PC-3 (cell line): Measurements from ENCODE around the gene CSNK1D. TPM values are rescaled to one million over a fixed set of nuclear protein-coding genes. Genes with fewer than 3 reads are reported as not detected.

Source experiments
- ATAC-seq: fragments of 200-7000 bp; cut with Tn5 transposase; 2 replicates; pipeline ENCODE4 v1.9.1; 2020; ENCODE audit warnings: mild to moderate bottlenecking, moderate library complexity
- BruUV-seq: library from RNA; stranded (reverse); fragments of 400-500 nt; replicated peaks from 2 replicates; lab custom pipeline; 2021; lab: Mats Ljungman, UMichigan
- CTCF ChIA-PET: fragments of 300-600 bp; sonication (Branson Sonifier 250); formaldehyde crosslinking; loops from one replicate; lab custom pipeline; 2022; ENCODE audit warnings: antibody characterized with exemption; lab: Charles Lee
- POLR2A ChIA-PET: fragments of 300-600 bp; sonication (Branson Sonifier 250); formaldehyde crosslinking; loops from one replicate; lab custom pipeline; 2022; ENCODE audit warnings: antibody characterized with exemption; ENCODE audit not compliant: unreplicated experiment; lab: Charles Lee
- DNase-seq: peaks from one replicate; pipeline ENCODE4 v3.0.0-alpha.2; 2015
- H2AFZ ChIP-seq: fragments of 300-600 bp; sonication (generic); 2 replicates; pipeline ENCODE4 v1.6.0; 2016; ENCODE audit warnings: antibody characterized with exemption, low read length
- H3F3A ChIP-seq: fragments of 300-600 bp; sonication (generic); one replicate; pipeline ENCODE4 v1.6.0; 2017; ENCODE audit warnings: antibody characterized with exemption, low read length, control low read depth, mild to moderate bottlenecking; ENCODE audit not compliant: unreplicated experiment
- H3K27ac ChIP-seq: fragments of 300-600 bp; sonication (generic); 2 replicates; pipeline ENCODE4 v1.5.1; 2016; ENCODE audit warnings: mild to moderate bottlenecking, low read length
- H3K27me3 ChIP-seq: fragments of 300-600 bp; sonication (generic); 2 replicates; pipeline ENCODE4 v1.6.1; 2016; ENCODE audit warnings: low read length, mixed read lengths
- H3K36me3 ChIP-seq: fragments of 300-600 bp; sonication (generic); 2 replicates; pipeline ENCODE4 v1.6.1; 2016; ENCODE audit warnings: low read depth, mixed run types, low read length, mixed read lengths
- H3K4me1 ChIP-seq: fragments of 300-600 bp; sonication (generic); 2 replicates; pipeline ENCODE4 v1.5.1; 2016; ENCODE audit warnings: low read length; ENCODE audit not compliant: insufficient read depth
- H3K4me2 ChIP-seq: fragments of 300-600 bp; sonication (generic); 2 replicates; pipeline ENCODE4 v1.6.0; 2016; ENCODE audit warnings: low read length
- H3K4me3 ChIP-seq: fragments of 300-600 bp; sonication (generic); 2 replicates; pipeline ENCODE4 v1.5.1; 2016; ENCODE audit warnings: mild to moderate bottlenecking, low read length, mixed read lengths
- H3K79me2 ChIP-seq: fragments of 300-600 bp; sonication (generic); 2 replicates; pipeline ENCODE4 v1.6.1; 2017; ENCODE audit warnings: low read length, mixed read lengths
- H3K9ac ChIP-seq: fragments of 300-600 bp; sonication (generic); 2 replicates; pipeline ENCODE4 v1.6.0; 2016; ENCODE audit warnings: mild to moderate bottlenecking, low read length
- H3K9me2 ChIP-seq: fragments of 300-600 bp; sonication (generic); replicated peaks from 2 replicates; pipeline ENCODE4 v1.6.1; 2016; ENCODE audit warnings: mixed run types, low read length, mixed read lengths
- H3K9me3 ChIP-seq: fragments of 300-600 bp; sonication (generic); 2 replicates; pipeline ENCODE4 v1.6.1; 2016; ENCODE audit warnings: low read length, mixed read lengths
- H4K20me1 ChIP-seq: fragments of 300-600 bp; sonication (generic); 2 replicates; pipeline ENCODE4 v1.6.1; 2016; ENCODE audit warnings: low read length, mixed read lengths
- EZH2 ChIP-seq: fragments of 300-600 bp; sonication (generic); IDR thresholded peaks from one replicate; pipeline ENCODE4 v1.6.1; 2017; ENCODE audit warnings: antibody characterized with exemption, mild to moderate bottlenecking, low read length; ENCODE audit not compliant: unreplicated experiment
- EZH2phosphoT487 ChIP-seq: fragments of 300-600 bp; sonication (generic); IDR thresholded peaks from 2 replicates; pipeline ENCODE4 v1.6.1; 2018; ENCODE audit warnings: mild to moderate bottlenecking, antibody characterized with exemption, low read length, borderline replicate concordance
- intact Hi-C: fragments of 100-400 bp; cut with micrococcal nuclease; formaldehyde crosslinking; loops from 2 replicates; pipeline ENCODE4 v1.9.0; 2023
- total RNA-seq: library from RNA; depleted of rRNA; stranded (reverse); fragments of >200 nt; gene quantifications from 2 replicates; pipeline ENCODE4 v1.2.3, GENCODE V29; 2014
- TF ChIP-seq, protein P1 (sequence below): fragments of 300-600 bp; sonication (generic); conservative IDR thresholded peaks from 2 replicates; pipeline ENCODE4 v1.5.1; 2017; ENCODE audit warnings: antibody characterized with exemption, low read depth, mild to moderate bottlenecking, low read length

CSNK1D gene
- total RNA-seq, 1 experiment from 2014 or later: 58.6 TPM

DNA sequence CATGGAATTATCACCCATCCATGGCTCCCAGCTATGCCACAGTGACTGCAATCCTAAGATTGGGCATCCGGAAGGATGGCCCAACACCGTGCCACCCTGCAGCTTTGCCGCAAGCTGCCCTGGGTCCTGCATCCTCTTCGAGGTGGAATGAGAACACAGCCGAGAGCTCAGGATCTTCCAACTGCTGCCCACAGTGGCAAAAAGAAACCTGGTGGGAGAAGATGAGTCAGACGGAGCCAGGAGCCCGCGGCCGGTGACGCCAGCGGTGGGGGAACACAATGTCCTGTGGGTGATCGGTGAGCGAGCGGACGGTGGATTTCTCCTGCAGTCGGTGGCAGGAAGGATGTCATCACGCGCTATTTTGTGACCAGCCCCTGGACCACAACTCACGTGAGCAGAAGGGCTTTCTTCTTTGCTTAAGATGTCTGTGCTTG lies 23.8 kb upstream of the CSNK1D start:
- ChIA-PET POLR2A (interaction anchor here (0.5 to 0.9 kb wide), 2 partner anchors 8 to 18 kb away, joined by 3 read pairs; no protein-coding TSS in a partner anchor), CTCF (no interaction called here)
- Histone ChIP-seq H4K20me1 (no peaks in the 10 kb centered on the region), H3F3A (peaks cover 5% of the 10 kb centered on the region), H3K27ac (peak overlapping the region; percentile 99), H3K9ac (peak overlapping the region; percentile 94), H3K36me3 (no peaks in the 10 kb centered on the region), H2AFZ (no peak overlapping the region), H3K9me3 (no peaks in the 10 kb centered on the region), H3K9me2 (no peaks in the 10 kb centered on the region), H3K4me1 (peaks cover 54% of the 10 kb centered on the region), H3K4me3 (peak overlapping the region; percentile 69), H3K79me2 (peaks cover 3% of the 10 kb centered on the region; the same call in 1 of the 2 replicates), H3K27me3 (no peaks in the 10 kb centered on the region), H3K4me2 (peak overlapping the region; percentile 95)
- ATAC-seq (peak; percentile 18), DNase-seq (peak; percentile 86)
- TSS peak; percentile 64 for BruUV-seq
- TF ChIP-seq, protein P1, sequence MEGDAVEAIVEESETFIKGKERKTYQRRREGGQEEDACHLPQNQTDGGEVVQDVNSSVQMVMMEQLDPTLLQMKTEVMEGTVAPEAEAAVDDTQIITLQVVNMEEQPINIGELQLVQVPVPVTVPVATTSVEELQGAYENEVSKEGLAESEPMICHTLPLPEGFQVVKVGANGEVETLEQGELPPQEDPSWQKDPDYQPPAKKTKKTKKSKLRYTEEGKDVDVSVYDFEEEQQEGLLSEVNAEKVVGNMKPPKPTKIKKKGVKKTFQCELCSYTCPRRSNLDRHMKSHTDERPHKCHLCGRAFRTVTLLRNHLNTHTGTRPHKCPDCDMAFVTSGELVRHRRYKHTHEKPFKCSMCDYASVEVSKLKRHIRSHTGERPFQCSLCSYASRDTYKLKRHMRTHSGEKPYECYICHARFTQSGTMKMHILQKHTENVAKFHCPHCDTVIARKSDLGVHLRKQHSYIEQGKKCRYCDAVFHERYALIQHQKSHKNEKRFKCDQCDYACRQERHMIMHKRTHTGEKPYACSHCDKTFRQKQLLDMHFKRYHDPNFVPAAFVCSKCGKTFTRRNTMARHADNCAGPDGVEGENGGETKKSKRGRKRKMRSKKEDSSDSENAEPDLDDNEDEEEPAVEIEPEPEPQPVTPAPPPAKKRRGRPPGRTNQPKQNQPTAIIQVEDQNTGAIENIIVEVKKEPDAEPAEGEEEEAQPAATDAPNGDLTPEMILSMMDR: no peak
- TF ChIP-seq EZH2phosphoT487 (no peak), EZH2 (no peak)
- intact Hi-C loops: loop anchor here (2.0 to 5.0 kb wide), 2 partner anchors 35 to 50 kb away; partner anchors contain the start of gene SECTM1

DNA sequence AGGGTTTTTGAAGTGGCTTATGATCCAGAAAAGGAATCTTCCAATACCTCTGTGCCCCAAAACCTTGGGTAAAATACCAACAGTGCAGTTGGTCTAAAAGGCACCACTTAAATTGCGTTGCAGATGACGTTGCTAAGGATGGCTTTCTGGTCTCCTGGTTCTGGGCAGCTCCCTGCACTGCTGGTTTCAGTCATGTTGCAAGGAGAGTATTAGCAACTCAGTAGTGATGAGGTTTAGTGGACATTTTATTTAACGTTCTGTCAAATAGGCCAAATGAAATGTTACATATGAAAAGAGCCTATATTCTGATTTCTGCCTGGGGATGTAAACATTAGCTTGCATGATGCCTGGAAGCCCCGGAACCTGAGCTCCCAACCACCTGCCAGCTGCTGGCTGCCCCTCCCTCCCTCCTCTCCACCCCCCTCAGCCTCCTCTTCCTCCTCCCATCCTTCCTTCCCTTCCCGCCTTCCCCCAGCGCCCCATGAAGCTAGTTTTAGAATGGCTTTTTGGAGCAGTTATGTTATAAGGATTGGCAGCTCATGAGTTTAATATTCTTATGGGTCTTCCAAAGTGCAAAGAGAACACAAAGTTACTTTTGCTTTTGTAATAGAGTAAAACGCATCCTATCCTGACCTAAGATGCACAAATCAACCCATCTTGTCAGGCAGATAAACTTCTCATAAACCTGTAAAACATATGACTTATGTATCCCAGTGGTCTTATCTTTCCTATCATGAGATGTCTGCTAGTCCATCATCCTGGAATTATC lies 23.2 kb upstream of the CSNK1D start:
- Histone ChIP-seq H3K9me3 (no peaks in the 10 kb centered on the region), H3K36me3 (no peaks in the 10 kb centered on the region), H3F3A (peaks cover 5% of the 10 kb centered on the region), H3K9me2 (no peaks in the 10 kb centered on the region), H3K27ac (peak overlapping the region; percentile 99), H4K20me1 (no peaks in the 10 kb centered on the region), H3K4me1 (peaks cover 54% of the 10 kb centered on the region), H3K4me2 (peak overlapping the region; percentile 95), H3K9ac (peak overlapping the region; percentile 94), H3K4me3 (peak overlapping the region; percentile 69), H3K79me2 (peaks cover 8% of the 10 kb centered on the region), H2AFZ (no peak overlapping the region), H3K27me3 (no peaks in the 10 kb centered on the region)
- CTCF ChIA-PET: interaction anchor here (0.6 kb wide), 1 partner anchor 274 kb away, joined by 4 read pairs; the partner anchor contains the start of gene CENPX
- ATAC-seq: no peak
- BruUV-seq: no TSS peak
- DNase-seq: peak; percentile 26
- POLR2A ChIA-PET: interaction anchor here (0.5 to 0.9 kb wide), 3 partner anchors 8 to 265 kb away, joined by 3 to 5 read pairs (median 3); partner anchors contain the start of gene RAC3
- no peak for TF ChIP-seq EZH2
- TF ChIP-seq, protein P1: no peak
- TF ChIP-seq EZH2phosphoT487: no peak
- intact Hi-C loops: loop anchor here (2.0 to 5.0 kb wide), 2 partner anchors 36 to 50 kb away; partner anchors contain the start of gene SECTM1

DNA sequence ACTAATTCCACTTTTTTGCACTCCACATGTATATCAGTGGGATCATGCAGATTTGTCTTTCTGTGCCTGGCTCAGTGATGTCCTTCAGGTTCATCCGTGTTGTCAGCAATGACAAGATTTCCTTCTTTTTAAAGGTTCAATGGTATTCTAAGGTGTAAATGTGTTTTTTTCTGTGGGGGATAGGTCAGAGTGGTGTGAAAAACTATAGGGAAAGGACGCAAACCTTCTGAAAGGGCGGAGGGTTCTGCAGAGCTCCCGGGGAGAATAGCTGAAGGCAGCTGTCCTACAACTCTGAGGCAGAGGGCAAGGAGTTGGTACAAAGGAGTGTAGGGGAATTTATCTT lies 21.9 kb upstream of the CSNK1D start:
- Histone ChIP-seq H3K9ac (no peak overlapping the region), H4K20me1 (no peaks in the 10 kb centered on the region), H2AFZ (no peak overlapping the region), H3K4me2 (no peak overlapping the region), H3K27ac (no peak overlapping the region), H3F3A (peaks cover 5% of the 10 kb centered on the region), H3K9me2 (no peaks in the 10 kb centered on the region), H3K9me3 (no peaks in the 10 kb centered on the region), H3K4me1 (peaks cover 54% of the 10 kb centered on the region), H3K36me3 (no peaks in the 10 kb centered on the region), H3K27me3 (no peaks in the 10 kb centered on the region), H3K4me3 (no peak overlapping the region), H3K79me2 (peaks cover 8% of the 10 kb centered on the region)
- ChIA-PET POLR2A (no interaction called here), CTCF (no interaction called here)
- TF ChIP-seq EZH2 (no peak), EZH2phosphoT487 (no peak)
- TF ChIP-seq, protein P1: no peak
- no peak for DNase-seq
- intact Hi-C loops: loop anchor here (5.0 kb wide), 1 partner anchor 37 kb away; the partner anchor contains the start of gene SECTM1
- BruUV-seq: no TSS peak
- no peak for ATAC-seq
